Measurements from ENCODE around the gene SYT2.
"Not testable (repeated sequence)": the region's sequence is repeated elsewhere in the genome, so short reads cannot be mapped to it uniquely, and the experiment has no call there.

SYT2 gene

DNA sequence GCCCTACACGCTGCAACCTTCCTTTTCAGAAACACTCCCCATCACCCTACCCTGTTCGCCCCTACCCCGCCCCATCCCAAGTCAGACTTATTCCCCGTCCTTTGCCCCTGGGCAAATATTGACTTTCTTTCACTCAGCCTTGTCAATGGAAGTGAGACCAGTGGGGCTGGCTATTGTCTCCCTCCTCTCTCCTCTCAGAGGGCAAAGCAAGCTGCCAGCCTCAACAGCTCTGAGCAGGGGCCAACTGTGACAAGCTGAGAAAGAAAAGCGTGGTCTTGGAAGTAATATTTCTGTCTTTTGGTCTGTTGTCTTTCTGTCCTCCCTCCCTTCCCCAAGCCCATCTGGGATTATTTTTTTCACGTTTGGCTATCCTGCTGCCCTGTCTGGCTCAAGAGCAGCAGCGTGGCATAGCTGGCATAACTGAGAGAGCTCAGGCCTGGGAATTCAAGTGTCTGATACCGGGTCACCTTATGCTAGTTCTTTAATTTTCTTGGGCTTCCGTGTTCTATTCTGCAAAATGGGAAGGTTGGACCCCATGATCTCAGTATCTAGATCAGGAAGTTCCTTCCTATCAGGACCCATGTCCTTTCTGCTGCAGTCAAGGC lies 71.5 kb downstream of the SYT2 start:
- H3K27me3 ChIP-seq (ENCODE audit: control insufficient read depth in 1 of 2, insufficient read depth in 2 of 2, low read length in 2 of 2): peaks cover 0 to 28% of the 10 kb centered on the region in 2 donors
- not testable (repeated sequence) for H3K4me1 ChIP-seq (ENCODE audit: insufficient read depth, low read length); H3K36me3 ChIP-seq (ENCODE audit: insufficient read depth, low read length); H3K27ac ChIP-seq (ENCODE audit: low read depth, low read length); H3K4me3 ChIP-seq (ENCODE audit: low read depth in 1 of 2, low read length in 2 of 2); H3K9me3 ChIP-seq (ENCODE audit: low read length); H3K9ac ChIP-seq (ENCODE audit: low read length)

DNA sequence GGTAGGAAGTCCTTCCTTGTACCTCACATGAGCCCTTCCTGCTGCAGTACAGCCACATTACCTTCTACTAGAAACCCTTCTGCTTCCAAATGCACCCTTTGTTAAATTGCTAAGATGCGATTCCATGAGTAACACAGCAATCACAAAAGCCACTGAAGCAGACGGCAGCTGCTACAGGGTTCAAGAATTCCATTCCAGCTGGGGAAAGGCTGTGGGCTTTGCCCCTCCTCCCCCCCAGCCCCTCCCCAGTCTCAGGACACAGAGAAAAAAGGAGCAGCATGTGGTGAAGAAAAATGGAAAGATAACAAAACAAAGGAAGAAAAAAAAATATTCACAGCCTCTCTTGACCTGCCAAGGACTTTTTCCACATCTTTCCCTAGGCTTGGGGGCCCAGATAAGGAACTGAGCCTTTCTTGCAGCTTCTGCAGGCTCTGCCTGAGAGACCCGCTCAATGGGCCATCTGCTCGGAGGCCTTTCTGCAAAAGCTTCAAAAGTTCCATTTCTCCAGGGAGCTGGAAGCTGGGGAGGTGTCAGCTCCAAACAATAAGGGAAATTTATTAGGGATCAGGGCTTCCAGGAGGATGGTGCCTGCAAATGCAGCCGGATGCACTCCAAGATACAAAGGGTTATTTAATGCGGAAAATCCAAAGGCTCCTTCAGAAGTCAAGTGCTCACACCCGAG lies 72.1 kb downstream of the SYT2 start:
- Histone ChIP-seq H3K27ac (ENCODE audit: low read depth, low read length) (no peak overlapping the region), H3K27me3 (ENCODE audit: control insufficient read depth in 1 of 2, insufficient read depth in 2 of 2, low read length in 2 of 2) (peaks cover 0 to 22% of the 10 kb centered on the region in 2 donors)

DNA sequence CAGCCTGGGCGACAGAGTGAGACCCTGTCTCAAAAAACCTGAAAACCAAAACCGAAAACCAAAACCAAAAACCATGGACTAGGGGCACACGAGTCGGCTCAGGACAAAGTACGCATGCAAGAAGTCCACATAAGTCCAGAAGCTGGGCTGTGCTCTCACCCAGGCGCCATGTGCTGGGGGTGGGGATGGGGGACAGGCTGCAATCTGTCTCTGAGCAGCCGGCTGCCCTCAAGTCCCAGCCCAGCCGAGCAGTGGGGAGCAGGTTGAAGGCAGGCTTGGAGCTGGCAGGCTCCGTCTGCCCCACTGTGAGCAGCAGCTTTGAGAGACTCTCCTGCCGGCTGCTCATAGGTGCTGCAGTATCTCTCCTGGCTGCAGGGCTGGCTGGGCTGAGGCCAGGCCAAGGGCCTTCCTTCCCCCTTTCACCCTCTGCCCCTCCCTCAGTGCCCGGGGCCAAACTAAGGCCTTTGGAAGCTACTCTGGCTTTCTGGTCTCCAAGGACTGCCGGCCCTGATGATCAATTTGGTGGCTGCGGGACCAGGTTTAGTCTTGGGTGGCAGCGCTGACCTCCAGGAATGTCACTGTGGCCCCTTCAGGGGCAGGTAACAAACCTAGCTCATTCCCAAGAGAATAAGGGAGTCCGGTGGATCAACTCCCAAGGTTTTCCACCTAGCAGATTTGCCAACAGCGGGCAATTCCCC lies 72.8 kb downstream of the SYT2 start:
- H3K27me3 ChIP-seq (ENCODE audit: control insufficient read depth in 1 of 2, insufficient read depth in 2 of 2, low read length in 2 of 2): peaks cover 0 to 17% of the 10 kb centered on the region in 2 donors
- not testable (repeated sequence) for H3K9me3 ChIP-seq (ENCODE audit: low read length); H3K36me3 ChIP-seq (ENCODE audit: insufficient read depth, low read length); H3K4me1 ChIP-seq (ENCODE audit: insufficient read depth, low read length); H3K9ac ChIP-seq (ENCODE audit: low read length); H3K4me3 ChIP-seq (ENCODE audit: low read depth in 1 of 2, low read length in 2 of 2); H3K27ac ChIP-seq (ENCODE audit: low read depth, low read length)

More for the DNA sequence above, 72.1 kb downstream of the SYT2 start:
- Histone ChIP-seq H3K4me1 (ENCODE audit: insufficient read depth, low read length) (no peaks in the 10 kb centered on the region), H3K36me3 (ENCODE audit: insufficient read depth, low read length) (no peaks in the 10 kb centered on the region), H3K9me3 (ENCODE audit: low read length) (no peaks in the 10 kb centered on the region), H3K4me3 (ENCODE audit: low read depth in 1 of 2, low read length in 2 of 2) (no peak overlapping the region), H3K9ac (ENCODE audit: low read length) (no peak overlapping the region)

DNA sequence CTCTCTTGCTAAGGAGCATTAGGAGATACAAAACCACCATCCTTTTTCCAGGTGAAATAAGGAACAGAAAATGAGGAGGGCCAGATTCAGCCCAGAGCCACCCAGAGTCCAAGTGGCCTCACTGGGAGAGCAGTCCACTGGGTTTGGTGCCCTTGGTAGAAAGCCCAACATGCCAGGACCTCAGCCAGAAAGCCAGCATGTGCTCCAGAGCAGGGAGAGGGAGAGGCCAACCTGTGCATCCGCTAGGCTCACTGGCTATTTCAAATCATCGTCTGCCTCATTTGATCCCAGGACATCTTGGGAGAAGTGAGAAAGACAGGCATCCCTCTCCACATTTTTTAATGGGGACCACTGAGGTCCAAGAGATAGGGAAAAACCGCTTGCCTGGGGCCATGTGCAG lies 74.1 kb downstream of the SYT2 start:
- not testable (repeated sequence) for H3K36me3 ChIP-seq (ENCODE audit: insufficient read depth, low read length); H3K4me1 ChIP-seq (ENCODE audit: insufficient read depth, low read length); H3K4me3 ChIP-seq (ENCODE audit: low read depth in 1 of 2, low read length in 2 of 2); H3K9me3 ChIP-seq (ENCODE audit: low read length); H3K9ac ChIP-seq (ENCODE audit: low read length); H3K27ac ChIP-seq (ENCODE audit: low read depth, low read length)
- H3K27me3 ChIP-seq (ENCODE audit: control insufficient read depth in 1 of 2, insufficient read depth in 2 of 2, low read length in 2 of 2): peaks cover 0 to 13% of the 10 kb centered on the region in 2 donors

DNA sequence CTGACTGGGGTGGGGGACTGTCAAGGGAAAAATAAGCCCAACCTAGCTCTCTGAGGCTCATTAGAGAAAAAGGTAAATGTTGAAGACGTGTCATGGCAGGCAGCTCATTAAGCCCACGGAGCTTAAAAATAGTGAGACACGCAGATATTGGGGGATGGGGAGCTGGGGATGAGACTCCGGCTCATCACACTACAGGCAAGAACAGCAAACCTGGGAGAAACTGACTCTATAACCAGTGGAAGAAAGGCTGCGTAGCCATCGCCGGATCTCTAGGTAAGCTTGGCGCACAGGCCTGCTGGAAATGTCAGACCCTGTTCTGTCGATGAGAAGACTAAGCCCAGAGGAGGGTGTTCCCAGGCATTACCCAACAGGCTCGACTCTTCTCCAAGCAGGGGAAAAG lies 78.0 kb downstream of the SYT2 start:
- H3K4me1 ChIP-seq (ENCODE audit: insufficient read depth, low read length): no peaks in the 10 kb centered on the region
- peaks cover 0 to 7% of the 10 kb centered on the region in 2 donors for H3K27me3 ChIP-seq (ENCODE audit: control insufficient read depth in 1 of 2, insufficient read depth in 2 of 2, low read length in 2 of 2)
- no peaks in the 10 kb centered on the region for H3K36me3 ChIP-seq (ENCODE audit: insufficient read depth, low read length)
- H3K27ac ChIP-seq (ENCODE audit: low read depth, low read length): no peak overlapping the region
- no peaks in the 10 kb centered on the region for H3K9me3 ChIP-seq (ENCODE audit: low read length)
- H3K9ac ChIP-seq (ENCODE audit: low read length): no peak overlapping the region
- H3K4me3 ChIP-seq (ENCODE audit: low read depth in 1 of 2, low read length in 2 of 2): no peak overlapping the region

DNA sequence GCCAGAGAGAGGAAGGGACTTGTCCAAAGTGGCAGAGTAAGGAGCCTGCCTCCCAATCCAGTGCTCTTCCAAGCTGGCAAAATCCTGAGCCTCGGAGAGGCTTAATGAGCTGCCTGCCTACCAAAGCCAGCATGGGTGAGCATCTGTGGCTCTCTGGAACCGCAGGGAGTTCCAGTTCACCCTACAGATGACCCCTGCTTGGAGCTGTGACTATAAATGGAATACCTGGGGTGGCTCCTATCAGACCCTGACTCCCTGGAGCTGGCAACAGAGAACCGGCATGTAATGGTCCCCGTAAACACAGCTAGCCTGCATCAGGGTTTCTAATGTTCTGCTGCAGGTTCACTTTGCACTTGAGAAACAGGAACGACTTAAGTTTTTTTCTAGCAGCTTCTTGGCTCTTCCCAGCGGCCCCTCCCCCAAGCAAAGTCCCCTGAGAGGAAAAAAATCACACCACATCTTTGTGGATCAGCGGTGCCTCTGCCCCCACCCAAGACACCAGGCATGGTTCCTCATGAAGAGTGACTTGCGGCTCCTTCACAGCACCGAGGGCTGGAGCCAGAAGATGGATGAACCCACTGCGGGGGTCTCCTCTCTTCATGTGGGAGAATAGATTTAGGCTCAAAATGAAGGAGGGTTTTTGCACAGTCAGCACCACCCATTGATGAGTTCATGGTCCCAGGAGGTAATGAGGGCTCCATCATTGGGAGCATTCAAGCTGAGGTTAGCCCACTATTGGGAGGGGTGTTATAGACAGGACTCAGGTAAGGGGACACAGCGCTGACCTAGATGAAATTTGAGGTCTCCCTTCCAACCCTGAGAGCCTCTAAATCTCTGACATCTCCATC lies 79.0 kb downstream of the SYT2 start:
- H3K27ac ChIP-seq (ENCODE audit: low read depth, low read length): no peak overlapping the region
- H3K9ac ChIP-seq (ENCODE audit: low read length): no peak overlapping the region
- H3K4me3 ChIP-seq (ENCODE audit: low read depth in 1 of 2, low read length in 2 of 2): no peak overlapping the region
- no peaks in the 10 kb centered on the region for H3K9me3 ChIP-seq (ENCODE audit: low read length)
- H3K4me1 ChIP-seq (ENCODE audit: insufficient read depth, low read length): no peaks in the 10 kb centered on the region
- no peaks in the 10 kb centered on the region for H3K36me3 ChIP-seq (ENCODE audit: insufficient read depth, low read length)
- peaks cover 0 to 7% of the 10 kb centered on the region in 2 donors for H3K27me3 ChIP-seq (ENCODE audit: control insufficient read depth in 1 of 2, insufficient read depth in 2 of 2, low read length in 2 of 2)

DNA sequence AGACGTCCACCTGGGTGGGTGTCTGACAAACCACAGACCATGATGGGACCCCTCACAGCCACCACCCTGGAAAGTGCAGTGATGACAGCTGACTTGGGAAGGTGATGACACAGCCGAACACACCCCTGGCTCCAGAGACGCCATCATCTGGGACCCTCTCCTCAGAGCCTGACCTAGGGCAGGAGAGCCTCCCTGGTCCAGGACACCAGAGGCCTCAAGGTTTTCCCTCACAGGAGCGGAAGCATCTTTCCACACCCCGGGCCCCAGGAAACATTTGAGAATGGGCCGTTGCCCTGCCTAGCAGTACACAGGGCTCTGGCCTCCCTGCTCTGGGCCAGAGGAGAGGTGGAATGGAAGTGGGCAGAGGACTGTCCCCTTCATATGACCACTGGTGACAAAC lies 79.7 kb downstream of the SYT2 start:
- H3K36me3 ChIP-seq (ENCODE audit: insufficient read depth, low read length): no peaks in the 10 kb centered on the region
- no peak overlapping the region for H3K9ac ChIP-seq (ENCODE audit: low read length)
- H3K27ac ChIP-seq (ENCODE audit: low read depth, low read length): no peak overlapping the region
- no peaks in the 10 kb centered on the region for H3K4me1 ChIP-seq (ENCODE audit: insufficient read depth, low read length)
- H3K27me3 ChIP-seq (ENCODE audit: control insufficient read depth in 1 of 2, insufficient read depth in 2 of 2, low read length in 2 of 2): peaks cover 0 to 7% of the 10 kb centered on the region in 2 donors
- H3K4me3 ChIP-seq (ENCODE audit: low read depth in 1 of 2, low read length in 2 of 2): no peak overlapping the region
- no peaks in the 10 kb centered on the region for H3K9me3 ChIP-seq (ENCODE audit: low read length)

DNA sequence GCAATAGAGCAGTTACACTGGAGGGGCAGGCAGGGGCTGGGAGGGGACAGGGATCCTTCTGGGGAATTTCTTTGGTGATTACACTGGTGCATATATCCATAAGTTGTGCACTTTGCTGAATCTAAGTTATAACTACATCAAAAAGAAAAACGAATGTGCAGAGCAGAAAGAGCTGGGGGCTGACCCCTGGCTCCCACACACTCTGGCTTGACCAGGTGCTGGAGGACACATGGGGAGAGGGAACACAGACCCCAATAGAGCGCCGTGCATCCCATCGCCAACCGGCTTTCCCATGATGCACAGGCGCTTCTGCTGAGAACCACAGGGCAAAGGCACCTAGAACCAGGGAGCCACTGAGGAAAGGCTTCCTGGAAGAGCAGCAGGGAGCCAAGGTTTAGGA lies 80.2 kb downstream of the SYT2 start:
- not testable (repeated sequence) for H3K4me3 ChIP-seq (ENCODE audit: low read depth in 1 of 2, low read length in 2 of 2); H3K9ac ChIP-seq (ENCODE audit: low read length); H3K36me3 ChIP-seq (ENCODE audit: insufficient read depth, low read length); H3K4me1 ChIP-seq (ENCODE audit: insufficient read depth, low read length); H3K9me3 ChIP-seq (ENCODE audit: low read length); H3K27ac ChIP-seq (ENCODE audit: low read depth, low read length); H3K27me3 ChIP-seq (ENCODE audit: control insufficient read depth in 1 of 2, insufficient read depth in 2 of 2, low read length in 2 of 2)

DNA sequence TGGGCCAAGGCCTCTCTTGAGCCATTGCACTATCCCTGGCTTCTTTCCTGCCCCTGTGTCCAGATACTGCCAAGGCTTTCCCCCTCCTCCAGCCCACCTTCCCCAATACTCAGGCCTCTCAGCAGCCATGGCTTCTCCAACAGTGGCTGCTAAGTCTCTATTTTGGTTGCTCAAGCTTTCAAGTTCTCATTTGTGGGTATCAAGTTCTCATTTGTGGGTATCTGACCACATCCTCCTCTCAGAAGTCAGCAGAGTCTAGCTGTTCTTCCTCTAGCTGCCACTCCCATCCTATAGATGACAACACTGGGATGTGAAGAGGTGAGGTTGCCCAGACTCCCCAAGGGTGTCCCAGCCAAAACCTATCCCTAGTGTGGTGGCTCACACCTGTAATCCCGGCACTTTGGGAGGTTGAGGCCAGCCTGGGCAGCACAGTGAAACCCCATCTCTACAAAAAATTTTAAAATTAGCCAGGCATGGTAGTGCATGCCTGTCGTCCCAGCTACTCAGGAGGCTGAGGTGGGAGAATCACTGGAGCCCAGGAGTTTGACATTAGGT lies 80.9 kb downstream of the SYT2 start:
- H3K9me3 ChIP-seq (ENCODE audit: low read length); H3K27ac ChIP-seq (ENCODE audit: low read depth, low read length); H3K9ac ChIP-seq (ENCODE audit: low read length); H3K4me3 ChIP-seq (ENCODE audit: low read depth in 1 of 2, low read length in 2 of 2); H3K27me3 ChIP-seq (ENCODE audit: control insufficient read depth in 1 of 2, insufficient read depth in 2 of 2, low read length in 2 of 2); H3K36me3 ChIP-seq (ENCODE audit: insufficient read depth, low read length); H3K4me1 ChIP-seq (ENCODE audit: insufficient read depth, low read length): not testable (repeated sequence)

DNA sequence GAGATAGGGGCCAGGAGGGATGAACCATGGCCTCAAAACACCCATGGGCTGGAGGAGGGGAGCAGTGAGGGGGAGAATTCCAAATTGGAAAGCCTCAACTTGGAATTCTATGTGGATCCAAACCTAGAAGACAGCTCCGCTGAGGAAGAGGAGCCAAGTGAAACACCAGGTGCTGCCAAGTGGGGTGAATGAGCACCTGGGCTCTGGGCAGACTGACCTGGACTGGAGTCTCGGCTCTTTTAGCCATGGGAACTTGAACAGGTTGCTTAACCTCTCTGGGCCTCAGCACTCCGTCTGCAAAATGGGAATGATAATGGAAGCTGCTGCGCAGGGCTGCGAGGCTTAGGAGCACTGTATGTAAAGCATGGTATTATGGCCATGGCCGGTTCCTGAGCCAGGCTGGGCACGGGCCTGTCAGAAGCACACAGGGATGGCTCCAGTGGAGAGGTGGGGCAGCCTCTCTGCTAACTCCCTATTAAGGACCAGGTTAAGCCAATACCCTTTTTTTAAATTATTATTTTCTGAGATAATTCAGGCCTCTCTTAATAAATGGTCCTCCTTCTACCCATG lies 81.5 kb downstream of the SYT2 start:
- no peak overlapping the region for H3K4me3 ChIP-seq (ENCODE audit: low read depth in 1 of 2, low read length in 2 of 2)
- H3K27me3 ChIP-seq (ENCODE audit: control insufficient read depth in 1 of 2, insufficient read depth in 2 of 2, low read length in 2 of 2): peaks cover 0 to 7% of the 10 kb centered on the region in 2 donors
- H3K4me1 ChIP-seq (ENCODE audit: insufficient read depth, low read length): no peaks in the 10 kb centered on the region
- H3K9ac ChIP-seq (ENCODE audit: low read length): no peak overlapping the region
- no peaks in the 10 kb centered on the region for H3K36me3 ChIP-seq (ENCODE audit: insufficient read depth, low read length)
- H3K27ac ChIP-seq (ENCODE audit: low read depth, low read length): no peak overlapping the region
- H3K9me3 ChIP-seq (ENCODE audit: low read length): no peaks in the 10 kb centered on the region

Data from muscle layer of colon (tissue), 2 donors.